ENCODE results near the gene RNF5. TPM values are rescaled to one million over a fixed set of nuclear protein-coding genes. Genes with fewer than 3 reads are reported as not detected.
A peak's percentile ranks its signal among the peaks of the same experiment; 100 is the strongest.

Gene RNF5
- total RNA-seq, 8 experiments from 2014 or later, result 40.1 to 152 (median 98.5) TPM

- Histone ChIP-seq H3K27ac (no peak overlapping the region), H3K4me3 (no peak overlapping the region), H3K4me1 (replicated peaks in 1 of 2) (peaks cover 19 to 21% of the 10 kb centered on the region in 2 donors)
- 80 to 100% (median 84%) methylated on average over 1 to 6 of the region's 9 CpGs; no CpG with 5 or more reads in 2 of the 10 experiments for WGBS, 10 experiments
- ATAC-seq (replicated peaks in 6 of 8), result no peak
- in situ Hi-C loops (cut with MboI; ENCODE audit: low pct_unique_long_range_greater_than_20kb in 2 of 9, low sequenced_read_pairs in 9 of 9, unreplicated experiment in 9 of 9), result no loop called here
These were observed 21.3 kb upstream of the RNF5 start for GRCh38 chr6:32156891-32157290.

- in situ Hi-C loops (cut with MboI; ENCODE audit: low pct_unique_long_range_greater_than_20kb in 2 of 9, low sequenced_read_pairs in 9 of 9, unreplicated experiment in 9 of 9), result no loop called here
- H3K4me1 ChIP-seq (replicated peaks in 1 of 2), result peaks cover 7 to 10% of the 10 kb centered on the region in 2 donors
- no peak overlapping the region for H3K27ac ChIP-seq
- ATAC-seq (replicated peaks in 6 of 8), result no peak
- H3K4me3 ChIP-seq, result no peak overlapping the region
These were observed 20.2 kb upstream of the RNF5 start for GRCh38 chr6:32158052-32158451.

GRCh38 chr6:32163559-32164258 is 14.5 kb upstream of the RNF5 start:
- WGBS, 10 experiments, result 72 to 100% (median 90%) methylated on average over 1 to 3 of the region's 7 CpGs; no CpG with 5 or more reads in 6 of the 10 experiments
- in situ Hi-C loops (cut with MboI; ENCODE audit: low pct_unique_long_range_greater_than_20kb in 2 of 9, low sequenced_read_pairs in 9 of 9, unreplicated experiment in 9 of 9), result no loop called here
- Histone ChIP-seq H3K4me1 (replicated peaks in 1 of 2) (no peaks in the 10 kb centered on the region), H3K27ac (no peak overlapping the region), H3K4me3 (no peak overlapping the region)
- ATAC-seq (replicated peaks in 6 of 8), result no peak

- no peak for ATAC-seq (replicated peaks in 6 of 8)
- H3K4me1 ChIP-seq (replicated peaks in 1 of 2), result no peaks in the 10 kb centered on the region
- in situ Hi-C loops (cut with MboI; ENCODE audit: low pct_unique_long_range_greater_than_20kb in 2 of 9, low sequenced_read_pairs in 9 of 9, unreplicated experiment in 9 of 9), result no loop called here
- no peak within 1 kb of the TSS for H3K27ac ChIP-seq
- H3K4me3 ChIP-seq, result no peak within 1 kb of the TSS
These were observed 13.9 kb upstream of the RNF5 start, which contains the start of gene EGFL8 for GRCh38 chr6:32164295-32164694. Gene EGFL8 (plus strand): TSS chr6:32164595. CDS start chr6:32166166, 1,571 bp downstream.

- Histone ChIP-seq H3K27ac (no peak overlapping the region), H3K4me3 (no peak overlapping the region), H3K4me1 (replicated peaks in 1 of 2) (no peaks in the 10 kb centered on the region)
- in situ Hi-C loops (cut with MboI; ENCODE audit: low pct_unique_long_range_greater_than_20kb in 2 of 9, low sequenced_read_pairs in 9 of 9, unreplicated experiment in 9 of 9), result no loop called here
- 90 to 100% methylated on average over 3 to 7 of the region's 30 CpGs; no CpG with 5 or more reads in 8 of the 10 experiments for WGBS, 10 experiments
- peak in 3 of 8 experiments; percentile 4 to 22 (median 10) for ATAC-seq (replicated peaks in 6 of 8)
These were observed 11.7 kb upstream of the RNF5 start for GRCh38 chr6:32166411-32167061.

DNA sequence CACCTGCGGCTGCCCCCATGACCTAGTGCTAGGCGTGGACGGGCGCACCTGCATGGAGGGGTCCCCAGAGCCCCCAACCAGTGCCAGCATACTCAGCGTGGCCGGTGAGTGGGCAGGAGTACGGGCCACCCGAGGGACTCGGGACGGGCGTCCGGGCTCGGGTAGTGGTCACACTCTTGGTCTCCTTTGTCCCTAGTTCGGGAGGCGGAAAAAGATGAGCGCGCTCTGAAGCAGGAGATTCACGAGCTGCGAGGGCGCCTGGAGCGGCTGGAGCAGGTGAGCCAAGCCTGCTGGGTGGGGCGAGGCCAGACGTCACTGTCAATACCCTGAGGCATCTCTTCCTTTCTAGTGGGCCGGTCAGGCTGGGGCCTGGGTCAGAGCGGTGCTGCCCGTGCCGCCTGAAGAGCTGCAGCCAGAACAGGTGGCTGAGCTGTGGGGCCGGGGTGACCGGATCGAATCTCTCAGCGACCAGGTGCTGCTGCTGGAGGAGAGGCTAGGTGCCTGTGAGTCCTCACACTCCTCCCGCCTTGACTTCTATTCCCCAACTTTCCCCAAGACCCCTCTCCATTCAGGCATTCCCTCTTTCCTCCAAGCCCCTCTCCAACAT is 10.9 kb upstream of the RNF5 start:
- peak in 4 of 8 experiments; percentile 13 to 18 (median 16) for ATAC-seq (replicated peaks in 6 of 8)
- Histone ChIP-seq H3K4me3 (no peak overlapping the region), H3K4me1 (replicated peaks in 1 of 2) (no peaks in the 10 kb centered on the region), H3K27ac (no peak overlapping the region)
- 80 to 92% (median 88%) methylated on average over 2 to 10 of the region's 32 CpGs; no CpG with 5 or more reads in 6 of the 10 experiments for WGBS, 10 experiments
- in situ Hi-C loops (cut with MboI; ENCODE audit: low pct_unique_long_range_greater_than_20kb in 2 of 9, low sequenced_read_pairs in 9 of 9, unreplicated experiment in 9 of 9), result no loop called here

DNA sequence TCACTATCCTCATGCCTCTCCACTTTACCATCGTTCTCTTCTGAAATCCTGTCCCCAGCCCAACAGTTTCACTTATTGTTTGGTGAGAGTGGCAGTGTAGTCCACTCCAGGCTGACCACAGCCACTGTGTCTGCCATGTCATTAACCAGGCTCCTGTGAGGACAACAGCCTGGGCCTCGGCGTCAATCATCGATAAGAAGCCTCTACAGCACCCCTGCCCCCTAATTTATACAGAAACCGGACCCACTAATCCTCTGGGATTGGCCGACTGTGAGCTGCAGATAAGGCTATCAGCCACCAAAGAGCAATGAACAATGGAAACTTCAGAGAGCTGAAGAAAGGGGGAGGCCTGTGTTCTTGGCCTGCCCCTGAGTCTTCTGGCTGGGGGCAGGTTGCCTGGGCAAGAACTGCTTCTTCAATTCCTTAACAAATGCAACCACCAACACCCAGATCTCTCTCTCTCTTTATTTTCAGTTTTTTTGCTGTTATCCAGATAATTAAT is 10.4 kb upstream of the RNF5 start:
- Histone ChIP-seq H3K4me3 (no peak overlapping the region), H3K27ac (no peak overlapping the region), H3K4me1 (replicated peaks in 1 of 2) (no peaks in the 10 kb centered on the region)
- 38 to 96% (median 84%) methylated on average over 1 to 4 of the region's 6 CpGs; no CpG with 5 or more reads in 4 of the 10 experiments for WGBS, 10 experiments
- peak in 1 of 8 experiments; percentile 3 for ATAC-seq (replicated peaks in 6 of 8)
- in situ Hi-C loops (cut with MboI; ENCODE audit: low pct_unique_long_range_greater_than_20kb in 2 of 9, low sequenced_read_pairs in 9 of 9, unreplicated experiment in 9 of 9), result no loop called here

DNA sequence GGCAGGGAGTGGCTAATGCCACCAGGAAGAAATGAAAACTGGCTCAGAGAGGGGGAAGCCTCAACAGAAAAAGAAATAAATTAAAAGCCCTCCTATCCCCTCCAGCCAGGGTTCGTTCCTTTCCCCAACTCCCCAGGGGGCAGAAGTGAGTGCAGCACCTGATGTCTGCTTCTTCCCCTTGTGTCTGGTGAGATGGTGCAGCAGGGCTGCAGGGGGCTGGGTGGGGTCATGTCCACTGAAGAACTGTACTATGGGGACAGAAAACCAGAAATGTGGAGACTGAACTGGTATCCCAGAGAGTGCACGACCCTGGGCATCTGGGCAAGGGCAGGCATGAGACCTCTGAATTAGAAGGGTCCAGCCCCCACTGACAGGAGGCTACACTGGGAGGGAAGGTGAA is 9.9 kb upstream of the RNF5 start:
- Histone ChIP-seq H3K4me1 (replicated peaks in 1 of 2) (no peaks in the 10 kb centered on the region), H3K4me3 (no peak overlapping the region), H3K27ac (no peak overlapping the region)
- peak in 3 of 8 experiments; percentile 4 to 11 (median 11) for ATAC-seq (replicated peaks in 6 of 8)
- 20 to 67% (median 63%) methylated on average over 1 to 2 of the region's 2 CpGs; no CpG with 5 or more reads in 6 of the 10 experiments for WGBS, 10 experiments
- in situ Hi-C loops (cut with MboI; ENCODE audit: low pct_unique_long_range_greater_than_20kb in 2 of 9, low sequenced_read_pairs in 9 of 9, unreplicated experiment in 9 of 9), result no loop called here

DNA sequence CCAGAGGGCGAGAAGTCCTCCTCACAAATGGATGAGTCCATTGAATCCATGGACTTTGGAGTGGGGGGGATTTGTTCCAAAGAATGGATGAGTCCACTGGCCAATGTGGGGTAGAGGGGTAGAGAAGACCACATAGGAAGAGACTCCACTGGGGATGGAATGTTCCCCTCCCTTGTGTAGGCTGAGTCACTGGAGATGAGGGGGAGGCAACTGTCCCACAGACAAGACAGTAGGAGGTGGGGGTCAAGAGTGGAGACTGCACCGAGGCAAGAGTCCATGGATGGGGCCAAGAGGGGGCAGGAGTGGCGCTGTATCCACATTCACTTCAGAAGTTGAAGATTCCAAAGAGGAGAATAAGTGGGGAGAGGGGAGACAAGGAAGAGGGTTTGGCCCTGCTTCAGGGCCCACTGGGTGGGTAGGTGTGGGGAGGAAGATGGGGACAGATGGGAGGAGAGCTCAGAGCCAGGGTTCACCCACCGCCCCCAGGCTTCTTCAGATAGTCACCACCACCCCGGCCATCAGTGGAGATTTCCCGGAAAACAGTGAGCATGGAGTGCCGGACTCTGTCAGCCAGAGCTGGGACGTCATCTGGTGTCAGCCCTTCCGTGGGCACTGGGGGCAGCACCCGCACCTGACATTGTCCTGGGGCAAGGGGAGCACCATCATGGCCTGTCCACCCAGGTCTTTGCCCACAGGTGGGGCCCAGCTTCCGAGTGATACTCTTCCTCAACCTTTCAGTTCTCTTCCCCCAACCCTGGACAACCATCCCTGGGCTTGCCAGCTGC is 9.2 kb upstream of the RNF5 start:
- ATAC-seq (replicated peaks in 6 of 8), result peak in 7 of 8 experiments; percentile 14 to 35 (median 29)
- 80 to 89% (median 85%) methylated on average over 1 to 4 of the region's 11 CpGs; no CpG with 5 or more reads in 7 of the 10 experiments for WGBS, 10 experiments
- Histone ChIP-seq H3K4me3 (no peak overlapping the region), H3K27ac (no peak overlapping the region), H3K4me1 (replicated peaks in 1 of 2) (no peaks in the 10 kb centered on the region)
- in situ Hi-C loops (cut with MboI; ENCODE audit: low pct_unique_long_range_greater_than_20kb in 2 of 9, low sequenced_read_pairs in 9 of 9, unreplicated experiment in 9 of 9), result no loop called here

DNA sequence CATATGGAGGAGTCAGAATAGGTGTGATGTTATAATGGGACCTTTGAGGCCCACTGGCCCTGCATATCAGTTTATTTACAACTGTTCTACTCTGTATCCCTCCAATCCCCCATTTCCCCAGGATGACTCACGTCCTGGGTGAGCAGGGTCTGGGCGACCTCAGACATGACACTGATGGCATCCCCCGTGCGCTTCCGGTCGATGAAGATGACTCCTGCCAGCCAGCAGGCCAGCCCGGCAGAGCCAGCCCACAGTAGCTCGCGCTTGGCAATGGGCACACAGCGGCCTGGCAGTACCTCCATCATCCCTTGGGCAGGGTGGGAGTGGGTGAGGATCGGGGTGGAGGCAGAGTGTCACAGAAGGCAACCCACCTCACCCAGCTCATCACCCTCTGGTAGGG is 7.9 kb upstream of the RNF5 start:
- peak in 1 of 8 experiments; percentile 5 for ATAC-seq (replicated peaks in 6 of 8)
- no peak overlapping the region for H3K4me3 ChIP-seq
- peaks cover 4 to 6% of the 10 kb centered on the region in 2 donors for H3K4me1 ChIP-seq (replicated peaks in 1 of 2)
- no peak overlapping the region for H3K27ac ChIP-seq
- WGBS, 10 experiments, result 50 to 100% (median 88%) methylated on average over 1 to 4 of the region's 11 CpGs; no CpG with 5 or more reads in 6 of the 10 experiments
- in situ Hi-C loops (cut with MboI; ENCODE audit: low pct_unique_long_range_greater_than_20kb in 2 of 9, low sequenced_read_pairs in 9 of 9, unreplicated experiment in 9 of 9), result no loop called here

- H3K4me1 ChIP-seq (replicated peaks in 1 of 2), result peaks cover 4 to 6% of the 10 kb centered on the region in 2 donors
- WGBS, 10 experiments, result 87 to 100% (median 98%) methylated on average over 2 to 6 of the region's 6 CpGs; no CpG with 5 or more reads in 7 of the 10 experiments
- in situ Hi-C loops (cut with MboI; ENCODE audit: low pct_unique_long_range_greater_than_20kb in 2 of 9, low sequenced_read_pairs in 9 of 9, unreplicated experiment in 9 of 9), result no loop called here
- no peak for ATAC-seq (replicated peaks in 6 of 8)
- H3K4me3 ChIP-seq, result no peak overlapping the region
- H3K27ac ChIP-seq, result no peak overlapping the region
These were observed 7.0 kb upstream of the RNF5 start for GRCh38 chr6:32171234-32171633.

DNA sequence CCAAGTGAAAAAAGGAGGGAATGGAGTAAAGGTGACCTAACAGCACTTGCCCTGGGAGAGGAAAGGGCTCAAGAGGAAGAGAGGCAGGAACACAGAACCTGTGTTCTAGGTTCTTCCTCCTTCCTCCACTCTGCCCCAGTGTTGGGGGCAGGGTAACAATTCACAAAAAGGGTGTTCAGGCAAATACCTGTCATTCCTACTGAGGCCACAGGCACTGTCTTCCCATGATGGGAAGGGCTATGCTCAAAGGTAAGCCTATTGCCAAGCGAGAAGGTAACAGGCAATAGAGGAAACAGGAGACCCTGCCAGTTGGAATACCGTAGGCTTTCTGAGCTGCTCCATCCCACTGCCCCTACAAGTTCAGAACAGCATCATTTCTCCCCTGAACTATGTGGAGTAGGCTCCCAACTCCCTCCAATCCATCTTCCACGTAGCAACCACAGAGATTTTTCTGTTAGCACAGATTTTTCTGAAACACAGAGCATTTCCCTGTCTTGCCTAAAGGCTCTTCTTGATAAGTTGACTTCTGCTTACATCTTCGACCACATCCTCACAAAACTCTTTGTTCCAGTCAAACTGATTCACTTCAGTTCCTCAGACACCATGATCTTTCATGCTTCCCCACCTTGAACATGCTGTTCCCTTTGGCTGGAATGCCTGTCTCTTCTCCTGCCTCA is 5.0 kb upstream of the RNF5 start:
- 80 to 100% (median 95%) methylated on average over 1 to 2 of the region's 4 CpGs; no CpG with 5 or more reads in 2 of the 10 experiments for WGBS, 10 experiments
- in situ Hi-C loops (cut with MboI; ENCODE audit: low pct_unique_long_range_greater_than_20kb in 2 of 9, low sequenced_read_pairs in 9 of 9, unreplicated experiment in 9 of 9), result no loop called here
- no peak for ATAC-seq (replicated peaks in 6 of 8)
- H3K27ac ChIP-seq, result no peak overlapping the region
- H3K4me3 ChIP-seq, result no peak overlapping the region
- H3K4me1 ChIP-seq (replicated peaks in 1 of 2), result peaks cover 4 to 6% of the 10 kb centered on the region in 2 donors

Data from motor neuron (in vitro differentiated cells).